HG02943 (cell line): ENCODE measurements around the gene EVI5.
"Not testable (repeated sequence)": the region's sequence is repeated elsewhere in the genome, so short reads cannot be mapped to it uniquely, and the experiment has no call there.

Experiments
- ATAC-seq: cut with Tn5 transposase; IDR thresholded peaks from one replicate; pipeline ENCODE4 v1.9.1; 2021; ENCODE audit warnings: mild to moderate bottlenecking, low read depth, moderate library complexity; ENCODE audit not compliant: unreplicated experiment

Gene EVI5

GRCh38 chr1:92754000-92754718, 30.7 kb downstream of the EVI5 start:
- no peak for ATAC-seq

GRCh38 chr1:92752719-92753118, 32.2 kb downstream of the EVI5 start:
- no peak for ATAC-seq

- ATAC-seq = no peak
Observed at GRCh38 chr1:92749024-92749634, 35.8 kb downstream of the EVI5 start.

- ATAC-seq = no peak
Observed at GRCh38 chr1:92748138-92748537, 36.8 kb downstream of the EVI5 start.

GRCh38 chr1:92747735-92748134, 37.2 kb downstream of the EVI5 start:
- ATAC-seq = no peak

- ATAC-seq = not testable (repeated sequence)
Observed at GRCh38 chr1:92746255-92746654, 38.7 kb downstream of the EVI5 start.

- no peak for ATAC-seq
Observed at GRCh38 chr1:92743221-92743620, 41.7 kb downstream of the EVI5 start.

- ATAC-seq = no peak
Observed at GRCh38 chr1:92739669-92740524, 45.0 kb downstream of the EVI5 start.

GRCh38 chr1:92736395-92736794, 48.5 kb downstream of the EVI5 start:
- no peak for ATAC-seq

GRCh38 chr1:92730476-92730875, 54.4 kb downstream of the EVI5 start:
- ATAC-seq = no peak

GRCh38 chr1:92728697-92729096, 56.2 kb downstream of the EVI5 start:
- ATAC-seq = no peak

- ATAC-seq = not testable (repeated sequence)
Observed at GRCh38 chr1:92723713-92724112, 61.2 kb downstream of the EVI5 start.

GRCh38 chr1:92721886-92722285, 63.0 kb downstream of the EVI5 start:
- no peak for ATAC-seq

GRCh38 chr1:92721157-92721556, 63.8 kb downstream of the EVI5 start:
- not testable (repeated sequence) for ATAC-seq

- ATAC-seq = not testable (repeated sequence)
Observed at GRCh38 chr1:92715476-92715951, 69.4 kb downstream of the EVI5 start.

GRCh38 chr1:92713939-92714338, 71.0 kb downstream of the EVI5 start:
- no peak for ATAC-seq

GRCh38 chr1:92711473-92712165, 73.3 kb downstream of the EVI5 start:
- ATAC-seq = no peak

GRCh38 chr1:92709738-92710137, 75.2 kb downstream of the EVI5 start:
- no peak for ATAC-seq

GRCh38 chr1:92708368-92708950, 76.4 kb downstream of the EVI5 start:
- ATAC-seq = no peak

- ATAC-seq = no peak
Observed at GRCh38 chr1:92707709-92708108, 77.2 kb downstream of the EVI5 start.
